ENCODE measurements around the gene CD276.
"Not testable (repeated sequence)": the region's sequence is repeated elsewhere in the genome, so short reads cannot be mapped to it uniquely, and the experiment has no call there.

The CD276 gene

DNA sequence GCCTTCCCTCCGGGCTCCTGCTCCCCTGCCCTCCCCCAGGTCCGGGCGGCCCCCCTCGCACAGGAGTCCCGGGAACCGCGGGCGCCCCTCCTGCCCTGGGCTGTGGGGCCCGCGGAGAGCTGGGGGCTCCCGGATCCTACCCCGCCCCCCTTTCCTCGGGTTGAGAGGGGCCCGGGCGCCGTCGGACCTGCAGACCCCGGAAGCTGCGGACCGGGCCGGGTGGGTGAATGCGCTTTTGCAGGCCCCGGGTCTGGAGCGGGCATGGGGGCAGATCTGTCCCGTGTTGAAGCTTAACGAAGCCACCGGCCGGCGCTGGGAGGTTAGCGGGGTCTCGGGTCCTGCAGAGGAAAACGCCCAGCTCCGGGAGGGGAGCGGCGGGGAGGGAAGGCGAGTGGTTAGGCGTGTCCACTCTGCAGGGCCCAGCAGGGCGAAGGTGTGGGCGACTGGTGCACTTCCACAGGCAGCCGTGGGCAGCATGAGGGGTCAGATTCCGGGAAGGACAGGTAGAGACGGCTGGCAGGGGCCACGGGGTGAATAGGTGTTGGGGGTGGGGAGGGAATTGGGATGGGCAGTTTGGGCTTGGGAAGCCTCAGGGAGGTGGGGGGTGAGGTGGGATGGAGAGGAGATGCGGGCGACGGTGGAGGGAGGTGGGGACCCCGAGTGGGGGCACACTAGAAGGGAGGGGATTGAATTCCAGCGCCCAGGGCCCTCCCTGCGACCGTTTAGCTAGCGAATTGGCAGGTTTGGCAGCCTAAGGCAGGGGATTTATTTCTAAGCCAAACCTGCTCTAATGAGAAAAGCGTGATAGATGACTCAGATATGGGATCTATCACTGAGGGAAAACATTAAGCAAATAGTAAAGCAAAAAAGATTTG is 635 bp downstream of the CD276 start:
- no peak for DNase-seq (ENCODE audit: low read depth)

DNA sequence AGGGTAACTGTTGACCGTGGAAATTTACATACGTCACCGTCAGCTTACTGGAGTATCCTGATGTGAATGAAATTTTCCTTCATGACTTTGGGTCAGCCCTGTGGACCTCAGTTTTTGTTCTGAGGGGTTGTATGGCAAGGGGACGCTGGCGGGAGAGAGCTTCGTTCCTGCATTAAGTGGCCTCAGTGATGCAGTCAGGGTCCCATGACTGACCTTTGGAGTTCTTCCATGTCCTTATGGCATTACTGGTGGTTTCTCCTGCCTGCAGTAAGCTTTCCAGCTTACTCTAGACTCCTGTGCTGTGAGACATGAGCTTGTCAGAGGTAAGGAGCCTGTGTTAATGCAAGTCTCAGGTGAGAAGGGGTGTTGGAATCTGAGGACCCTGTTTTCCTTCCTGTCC is 1.8 kb downstream of the CD276 start:
- DNase-seq (ENCODE audit: low read depth) = no peak

DNA sequence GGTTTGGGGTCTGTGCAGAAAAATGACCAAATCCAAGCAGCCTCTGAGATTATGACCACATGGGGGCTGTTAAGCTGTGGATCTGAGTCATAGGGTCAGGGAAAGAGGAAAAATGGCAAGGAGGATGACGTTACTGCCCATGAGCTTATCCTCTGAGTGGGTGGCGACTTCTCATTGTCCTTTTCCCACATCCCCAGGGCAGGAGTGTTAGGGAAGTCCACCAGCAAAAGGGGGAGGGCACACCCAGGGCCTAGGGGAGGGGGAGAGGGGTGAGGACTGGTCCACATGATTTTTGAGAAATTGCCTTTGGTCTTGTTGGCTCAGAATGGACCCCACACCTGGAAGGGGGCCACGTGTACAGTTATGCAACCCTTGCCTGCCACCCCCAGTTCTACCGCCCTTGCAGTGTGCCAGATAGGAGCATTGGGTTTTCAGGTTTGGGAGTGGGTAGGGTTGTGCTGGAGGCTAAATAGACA is 2.6 kb downstream of the CD276 start:
- DNase-seq (ENCODE audit: low read depth) = peak; percentile 59

DNA sequence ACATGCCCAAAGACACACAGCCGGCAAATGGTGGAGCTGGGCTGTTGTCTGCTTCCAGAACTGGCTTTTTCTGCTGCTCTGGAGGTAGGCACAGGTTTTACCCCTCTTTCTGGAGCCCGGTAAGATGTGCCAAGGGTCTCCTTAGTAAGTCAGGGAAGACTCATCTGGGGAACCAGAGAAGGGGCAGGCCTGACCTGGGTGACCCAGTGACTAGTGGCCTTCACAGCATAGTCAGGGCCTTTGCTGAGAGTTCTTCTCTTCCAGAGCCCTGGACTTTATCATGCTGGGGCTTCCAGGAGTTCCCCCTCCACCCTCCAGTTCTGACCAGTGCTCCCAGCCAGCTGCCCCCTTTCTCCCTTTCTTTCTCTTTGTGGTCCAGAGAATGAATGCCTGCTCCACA is 3.2 kb downstream of the CD276 start:
- DNase-seq (ENCODE audit: low read depth) = no peak

DNA sequence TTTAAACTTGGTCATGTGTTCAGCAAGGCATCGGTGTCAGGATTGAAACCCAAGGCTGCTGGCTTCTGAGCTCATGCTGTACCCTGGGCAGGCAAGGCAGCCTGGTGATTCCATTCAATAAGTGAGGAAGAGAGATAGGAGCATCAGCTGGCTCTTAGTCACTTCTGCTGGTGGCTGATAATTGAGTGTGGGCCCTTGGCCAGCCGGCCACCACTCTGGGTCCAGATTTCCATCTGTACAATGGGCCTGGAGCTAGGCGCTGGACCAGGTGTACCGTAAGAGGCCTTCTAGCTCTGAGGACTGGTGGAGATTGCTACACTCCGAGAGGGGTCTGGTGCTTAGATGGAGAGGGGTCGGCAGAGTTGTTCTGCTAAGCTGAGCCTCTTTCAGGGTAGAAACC is 4.3 kb downstream of the CD276 start:
- no peak for DNase-seq (ENCODE audit: low read depth)

DNA sequence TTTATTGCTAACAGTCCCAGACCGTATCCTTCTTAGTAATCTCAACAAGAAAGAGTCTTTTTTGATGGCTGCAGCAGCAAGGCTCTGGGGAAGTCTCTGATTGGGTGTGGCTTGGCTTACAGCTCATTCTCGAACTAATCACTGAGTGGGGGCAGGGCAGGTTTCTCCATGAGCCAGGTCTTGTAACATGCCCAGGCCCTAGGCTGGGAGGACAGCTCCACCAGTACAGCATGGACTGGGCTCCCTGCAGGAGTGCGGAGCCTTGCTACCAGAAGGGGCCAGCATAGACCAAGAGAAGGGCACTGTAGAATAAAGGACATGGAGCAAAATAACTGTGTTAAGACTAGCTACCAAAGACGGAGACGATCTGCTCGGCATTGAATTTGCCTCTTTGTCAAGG is 7.2 kb downstream of the CD276 start:
- DNase-seq (ENCODE audit: low read depth) = no peak

DNA sequence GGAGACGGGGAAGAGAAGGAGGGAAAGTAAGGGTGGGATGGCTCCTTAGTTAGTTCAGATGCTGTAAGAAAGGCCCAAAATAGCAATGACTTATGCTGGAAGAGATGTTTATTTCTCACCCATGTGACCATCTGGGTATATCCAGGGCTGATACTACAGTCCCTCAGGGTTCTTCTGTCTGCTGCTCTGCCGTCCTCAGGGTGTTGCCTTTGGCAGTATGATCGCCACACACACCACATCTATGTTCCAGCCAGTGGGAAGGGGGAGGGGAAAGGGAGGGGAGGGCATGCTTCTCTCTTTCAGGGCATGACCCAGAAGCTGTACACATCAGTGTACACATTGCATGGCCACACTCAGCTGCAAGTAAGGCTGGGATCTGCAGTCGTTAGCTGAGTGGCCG is 10.2 kb downstream of the CD276 start:
- no peak for DNase-seq (ENCODE audit: low read depth)

DNA sequence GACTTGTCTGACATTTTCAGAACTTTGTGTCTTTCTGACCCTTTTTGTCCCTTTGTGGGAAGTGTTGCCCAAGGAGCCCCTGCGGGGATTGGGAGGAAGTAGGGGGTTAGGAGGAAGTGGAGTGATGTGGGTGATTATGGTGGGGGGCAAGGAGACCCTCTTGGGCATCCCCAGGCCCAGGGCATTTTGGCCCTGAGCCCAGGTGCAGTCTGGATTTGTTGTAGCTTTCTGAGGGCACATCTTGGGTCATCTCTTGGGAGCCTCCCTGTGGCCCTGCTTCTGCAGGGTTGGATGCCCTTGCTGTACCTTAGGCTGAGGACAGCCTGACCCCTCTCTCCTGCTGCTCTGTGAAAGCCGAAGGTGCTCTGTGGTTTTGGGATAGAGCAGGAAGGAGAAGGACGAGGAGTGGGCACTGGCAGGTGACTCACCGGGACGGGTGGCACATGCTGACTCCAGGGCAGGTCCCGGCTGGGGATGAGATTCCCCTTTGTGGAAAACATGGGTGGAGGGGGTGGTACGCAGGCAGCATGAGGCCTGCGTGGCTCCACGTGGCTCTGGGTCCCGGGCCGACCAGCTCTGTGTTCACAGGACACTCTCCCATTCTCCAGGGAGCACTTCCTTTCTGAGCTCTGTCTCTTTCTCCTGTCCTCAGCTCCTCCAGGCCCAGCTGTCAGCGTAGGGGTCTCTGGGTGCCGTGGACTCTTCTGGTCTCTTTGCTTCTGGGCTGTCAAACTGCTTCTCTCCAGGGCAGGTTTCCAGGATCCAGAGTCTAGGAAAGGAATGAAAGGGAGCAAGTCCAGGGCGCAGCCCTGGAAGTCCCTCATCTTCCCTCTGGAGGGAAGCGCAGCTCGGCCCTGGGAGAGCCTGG is 11.8 kb downstream of the CD276 start:
- no peak for DNase-seq (ENCODE audit: low read depth)

DNA sequence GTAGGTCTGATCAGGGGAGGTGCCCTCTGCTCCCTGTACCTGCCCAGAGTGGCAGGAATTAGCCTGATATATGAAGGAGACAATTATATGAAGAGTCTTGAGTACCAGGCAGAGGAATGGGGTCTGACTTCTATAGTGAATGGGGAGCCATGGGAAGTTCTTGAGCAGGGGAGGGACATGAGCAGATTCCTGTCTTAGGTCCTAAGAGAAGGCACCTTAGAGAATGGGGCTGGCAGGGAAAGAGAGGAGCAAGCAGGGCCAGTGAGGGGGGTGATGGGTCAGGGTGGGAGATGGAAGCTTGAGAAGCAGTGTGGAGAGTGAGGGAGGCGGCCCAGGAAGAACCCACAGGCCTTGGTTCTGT is 12.4 kb downstream of the CD276 start:
- DNase-seq (ENCODE audit: low read depth) = no peak

DNA sequence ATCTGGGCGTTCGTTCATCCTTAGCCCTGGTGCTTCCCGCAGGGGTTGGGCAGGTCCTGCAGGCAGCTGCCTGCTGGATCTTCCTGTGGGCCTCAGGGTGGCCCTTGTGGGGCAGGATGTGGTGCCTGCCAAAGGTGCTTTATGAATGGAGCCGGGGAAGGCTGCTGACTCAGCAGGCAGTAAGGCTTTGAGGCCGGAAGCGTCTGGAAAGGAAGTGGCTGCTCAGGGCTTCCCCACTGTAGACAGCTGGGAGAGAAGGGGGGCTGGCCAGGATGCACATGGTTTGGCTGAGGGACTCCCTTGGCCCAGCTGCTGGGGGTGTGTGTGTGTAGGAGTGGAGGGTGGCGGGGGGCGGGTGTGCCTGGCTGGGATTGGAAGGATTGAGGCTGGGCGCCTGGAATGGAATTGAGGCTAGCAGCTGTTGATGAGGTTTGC is 12.9 kb downstream of the CD276 start:
- DNase-seq (ENCODE audit: low read depth) = peak; percentile 71

DNA sequence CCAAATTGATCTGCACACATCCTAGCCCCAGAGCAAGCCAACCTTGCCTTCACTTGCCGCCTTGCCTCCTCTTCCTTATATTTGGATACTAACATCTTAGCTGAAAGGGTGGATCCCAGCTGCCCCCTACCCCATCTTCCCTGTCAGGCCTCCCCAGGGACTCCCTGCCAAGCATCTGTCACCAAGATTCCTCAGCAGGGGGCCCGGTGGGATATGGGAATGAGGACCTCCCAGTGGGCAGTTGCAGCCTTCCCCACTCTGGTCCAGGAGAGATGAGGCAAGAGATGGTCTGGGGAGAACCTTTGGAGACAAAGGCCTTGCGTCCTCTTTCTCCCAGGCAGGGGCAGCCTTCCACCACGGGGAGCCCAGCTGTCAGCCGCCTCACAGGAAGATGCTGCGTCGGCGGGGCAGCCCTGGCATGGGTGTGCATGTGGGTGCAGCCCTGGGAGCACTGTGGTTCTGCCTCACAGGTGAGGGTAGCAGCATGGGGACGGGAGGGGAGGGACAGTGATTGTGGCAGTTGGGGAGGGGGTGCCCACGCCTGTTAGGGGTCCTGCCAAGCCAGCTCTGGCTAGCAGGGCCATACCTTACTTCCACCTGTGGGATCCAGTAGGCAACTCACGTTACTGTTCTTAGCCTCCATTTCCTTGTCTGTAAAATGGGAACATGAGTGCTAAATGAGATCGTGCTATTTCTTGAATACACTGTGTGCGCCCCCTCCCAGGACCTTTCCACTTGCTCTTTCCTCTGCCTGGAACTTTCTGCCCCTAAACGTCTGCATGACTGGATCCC is 15.3 kb downstream of the CD276 start:
- no peak for DNase-seq (ENCODE audit: low read depth)

DNA sequence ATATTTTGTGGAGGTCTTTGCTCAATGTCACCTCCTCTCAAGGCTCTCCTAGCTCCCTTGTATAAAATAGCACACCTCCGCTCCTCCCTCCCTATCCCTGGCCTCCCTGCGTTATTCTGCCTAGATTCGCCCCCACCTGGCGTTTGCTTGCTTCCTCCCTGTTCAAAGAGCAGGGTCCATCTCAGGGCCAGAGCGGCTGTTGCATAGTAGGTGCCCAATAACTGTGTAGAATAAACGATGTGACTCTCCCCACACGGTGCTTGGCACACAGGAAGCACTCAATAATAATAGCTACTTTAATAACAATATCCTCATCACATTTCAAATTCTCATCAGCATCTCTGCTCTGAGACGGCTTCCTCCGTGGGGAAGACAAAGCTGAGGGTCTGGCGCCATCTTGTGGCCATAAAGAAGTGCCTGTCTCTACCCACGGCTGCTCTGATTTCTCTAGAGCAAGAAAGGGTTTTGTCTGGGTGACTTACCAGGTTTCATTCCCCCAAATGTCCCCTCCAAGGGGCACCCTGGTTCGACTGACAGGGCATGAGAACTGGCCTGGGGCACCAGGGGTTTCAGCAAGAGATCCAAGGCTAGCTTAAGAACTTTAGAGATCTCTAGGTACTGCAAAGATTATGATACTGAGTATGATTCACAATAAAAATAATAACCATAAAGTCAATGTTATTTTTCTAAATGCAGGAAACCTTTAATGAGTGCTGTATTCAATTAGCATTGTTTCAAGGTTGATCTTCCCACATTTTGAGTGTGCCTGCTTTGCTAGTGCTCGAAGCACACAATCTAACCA is 16.1 kb downstream of the CD276 start:
- peak; percentile 59 for DNase-seq (ENCODE audit: low read depth)

DNA sequence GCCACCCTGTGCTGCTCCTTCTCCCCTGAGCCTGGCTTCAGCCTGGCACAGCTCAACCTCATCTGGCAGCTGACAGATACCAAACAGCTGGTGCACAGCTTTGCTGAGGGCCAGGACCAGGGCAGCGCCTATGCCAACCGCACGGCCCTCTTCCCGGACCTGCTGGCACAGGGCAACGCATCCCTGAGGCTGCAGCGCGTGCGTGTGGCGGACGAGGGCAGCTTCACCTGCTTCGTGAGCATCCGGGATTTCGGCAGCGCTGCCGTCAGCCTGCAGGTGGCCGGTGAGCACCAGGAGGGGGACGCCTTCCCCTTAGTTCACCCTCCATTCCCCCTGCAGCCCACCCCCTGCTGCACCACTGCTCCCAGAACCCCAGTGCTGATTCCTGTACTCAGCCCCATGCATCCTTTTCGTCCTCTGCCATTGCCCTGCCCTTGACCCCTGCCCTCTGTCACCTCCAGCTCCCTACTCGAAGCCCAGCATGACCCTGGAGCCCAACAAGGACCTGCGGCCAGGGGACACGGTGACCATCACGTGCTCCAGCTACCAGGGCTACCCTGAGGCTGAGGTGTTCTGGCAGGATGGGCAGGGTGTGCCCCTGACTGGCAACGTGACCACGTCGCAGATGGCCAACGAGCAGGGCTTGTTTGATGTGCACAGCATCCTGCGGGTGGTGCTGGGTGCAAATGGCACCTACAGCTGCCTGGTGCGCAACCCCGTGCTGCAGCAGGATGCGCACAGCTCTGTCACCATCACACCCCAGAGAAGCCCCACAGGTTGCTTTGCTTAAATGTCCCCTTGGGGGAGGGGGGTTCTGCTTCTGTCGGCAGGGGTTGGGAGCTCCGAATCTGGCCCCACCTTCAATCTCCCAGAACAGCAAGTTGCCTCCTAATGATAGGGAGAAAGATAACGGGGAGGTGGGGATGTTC is 18.4 kb downstream of the CD276 start:
- not testable (repeated sequence) for DNase-seq (ENCODE audit: low read depth)

DNA sequence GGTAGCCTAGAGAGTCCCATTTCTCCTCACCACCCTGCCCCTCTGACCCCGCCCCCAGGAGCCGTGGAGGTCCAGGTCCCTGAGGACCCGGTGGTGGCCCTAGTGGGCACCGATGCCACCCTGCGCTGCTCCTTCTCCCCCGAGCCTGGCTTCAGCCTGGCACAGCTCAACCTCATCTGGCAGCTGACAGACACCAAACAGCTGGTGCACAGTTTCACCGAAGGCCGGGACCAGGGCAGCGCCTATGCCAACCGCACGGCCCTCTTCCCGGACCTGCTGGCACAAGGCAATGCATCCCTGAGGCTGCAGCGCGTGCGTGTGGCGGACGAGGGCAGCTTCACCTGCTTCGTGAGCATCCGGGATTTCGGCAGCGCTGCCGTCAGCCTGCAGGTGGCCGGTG is 19.4 kb downstream of the CD276 start:
- DNase-seq (ENCODE audit: low read depth) = not testable (repeated sequence)

DNA sequence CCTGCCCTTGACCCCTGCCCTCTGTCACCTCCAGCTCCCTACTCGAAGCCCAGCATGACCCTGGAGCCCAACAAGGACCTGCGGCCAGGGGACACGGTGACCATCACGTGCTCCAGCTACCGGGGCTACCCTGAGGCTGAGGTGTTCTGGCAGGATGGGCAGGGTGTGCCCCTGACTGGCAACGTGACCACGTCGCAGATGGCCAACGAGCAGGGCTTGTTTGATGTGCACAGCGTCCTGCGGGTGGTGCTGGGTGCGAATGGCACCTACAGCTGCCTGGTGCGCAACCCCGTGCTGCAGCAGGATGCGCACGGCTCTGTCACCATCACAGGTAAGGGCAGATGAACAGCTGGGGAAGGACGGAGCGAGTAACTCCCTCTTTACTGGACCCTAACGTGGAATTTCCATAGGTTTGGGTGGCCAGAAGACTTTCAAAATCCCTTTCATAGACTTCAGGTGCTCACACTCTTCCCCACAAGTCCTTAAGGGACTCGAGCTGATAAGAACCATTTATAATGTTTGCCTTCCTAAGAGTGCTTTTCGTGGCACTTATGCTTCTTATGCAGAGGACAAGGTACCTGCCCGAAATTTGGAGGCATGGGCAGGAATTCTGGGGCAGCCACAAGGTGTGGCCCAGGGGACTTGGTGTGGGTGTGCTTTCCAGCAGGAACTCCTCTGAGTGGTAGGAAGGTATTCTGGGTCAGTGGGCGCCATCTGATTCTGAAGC is 20.1 kb downstream of the CD276 start:
- DNase-seq (ENCODE audit: low read depth) = not testable (repeated sequence)

DNA sequence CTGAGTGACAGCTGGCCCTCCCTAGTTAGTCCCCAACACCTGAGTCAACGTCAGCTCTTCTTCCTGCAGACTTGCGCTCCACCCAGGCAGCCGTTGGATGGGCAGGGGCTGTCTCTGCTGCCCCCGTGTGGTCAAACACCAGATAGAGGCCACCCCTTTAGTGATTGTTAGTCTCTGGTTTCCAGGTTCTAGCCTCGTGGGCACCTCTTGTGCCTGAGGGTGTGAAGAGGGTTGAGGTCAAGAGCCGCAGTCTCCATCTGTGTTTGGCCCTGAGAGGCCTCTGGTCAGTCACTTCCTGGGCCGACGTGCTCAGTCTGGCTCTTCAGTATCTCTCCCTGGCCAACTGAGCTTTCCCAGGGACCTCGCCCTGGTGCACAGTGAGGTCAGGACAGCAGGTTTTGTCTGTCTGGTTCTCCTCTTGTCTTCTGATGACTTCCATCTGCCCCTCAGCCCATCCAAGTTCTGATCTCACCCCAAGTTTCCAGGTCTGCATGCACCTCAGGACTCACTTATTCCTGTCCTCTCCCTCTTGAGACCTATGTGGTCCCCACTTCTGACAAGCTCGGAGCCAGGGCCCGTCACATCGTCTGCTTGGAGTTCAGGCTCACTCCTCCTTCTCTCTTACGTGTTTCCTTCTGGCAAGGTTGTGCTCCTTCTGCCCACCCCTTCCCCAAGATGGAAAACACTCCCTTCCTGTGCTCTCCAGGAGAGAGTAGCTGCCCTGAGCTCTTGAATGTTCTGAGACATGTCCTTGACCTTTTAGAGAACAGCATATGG is 20.9 kb downstream of the CD276 start:
- no peak for DNase-seq (ENCODE audit: low read depth)

DNA sequence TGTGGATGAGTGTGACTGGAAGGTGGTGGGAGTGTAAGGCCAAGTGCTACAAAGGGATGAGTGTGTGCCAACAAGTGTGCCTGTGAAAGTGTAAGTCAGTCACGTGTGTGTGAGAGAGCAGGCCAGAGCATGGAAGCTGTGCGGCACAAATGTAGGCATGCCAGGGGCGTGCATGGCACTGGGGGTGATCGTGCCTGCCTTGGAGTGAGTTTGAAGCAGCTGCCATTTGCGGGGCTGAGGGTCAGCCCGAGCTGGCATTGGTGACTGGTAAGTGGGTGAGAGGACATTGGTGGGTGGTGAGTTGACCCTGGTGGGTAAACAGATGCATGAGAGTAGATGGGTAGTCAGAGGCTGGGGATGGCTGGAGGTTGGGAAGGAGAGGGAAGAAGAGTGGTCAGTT is 24.5 kb downstream of the CD276 start:
- DNase-seq (ENCODE audit: low read depth) = no peak

DNA sequence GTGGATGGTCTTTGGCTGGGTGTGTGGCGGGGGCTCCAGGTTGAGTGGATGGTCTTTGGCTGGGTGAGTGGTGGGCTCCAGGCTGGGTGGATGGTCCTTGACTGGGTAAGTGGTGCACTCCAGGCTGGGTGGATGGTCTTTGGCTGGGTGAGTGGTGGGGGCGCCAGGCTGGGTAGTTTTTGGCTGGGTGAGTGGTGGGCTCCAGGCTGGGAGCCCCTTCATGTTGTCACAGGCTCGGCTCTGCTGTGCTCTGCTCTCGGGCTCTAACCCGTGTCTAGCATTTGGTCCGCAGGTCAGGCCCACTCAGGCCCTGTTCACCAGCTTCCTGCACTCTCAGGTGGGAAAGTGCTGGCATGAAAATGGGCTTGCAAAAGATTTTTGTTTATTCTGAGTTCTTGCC is 25.1 kb downstream of the CD276 start:
- no peak for DNase-seq (ENCODE audit: low read depth)

DNA sequence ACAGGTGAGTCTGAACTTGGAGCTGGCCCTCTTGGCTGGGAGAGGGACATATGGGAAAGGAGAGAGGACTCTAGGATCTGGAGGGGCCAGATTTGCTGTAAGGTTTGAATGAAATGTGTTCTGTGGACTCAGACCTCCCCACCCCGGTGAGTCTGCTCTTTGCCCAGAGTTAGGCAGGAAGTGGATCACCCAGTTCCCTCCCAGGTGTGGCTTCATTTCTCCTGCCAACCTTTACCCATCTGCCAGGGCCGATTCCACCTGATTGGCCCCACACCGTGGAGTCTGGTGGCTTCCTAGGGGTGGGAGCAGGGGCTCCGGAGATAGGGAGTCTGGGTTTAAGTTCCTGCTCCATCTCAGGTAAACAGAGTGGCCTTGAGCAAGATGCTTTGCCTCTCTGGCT is 25.5 kb downstream of the CD276 start:
- DNase-seq (ENCODE audit: low read depth) = no peak

Measured in HS-27A (cell line).